ENCODE results near the gene CCDC57.

DNA sequence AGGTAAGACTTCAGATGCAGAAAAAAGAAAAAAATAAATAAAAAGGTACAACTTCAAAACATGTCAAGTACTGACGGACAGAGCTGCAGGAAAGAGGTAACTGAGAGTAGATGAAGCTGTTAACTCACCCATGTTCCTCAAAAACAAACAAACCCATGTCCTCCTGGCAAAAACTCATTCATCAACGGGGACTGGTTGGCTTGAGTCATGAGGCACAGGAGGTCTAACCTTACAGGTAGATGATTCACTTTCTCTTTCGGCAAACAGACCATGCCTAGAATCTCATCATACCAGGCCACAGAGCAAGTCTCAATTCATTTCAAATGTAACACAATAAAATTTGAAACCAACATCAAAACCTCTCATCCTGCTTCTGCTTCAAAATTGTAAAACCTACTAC is 102.3 kb downstream of the CCDC57 start:
- TF ChIP-seq RCOR1 (IDR thresholded peaks at IDR 0.05; ENCODE audit: borderline replicate concordance in 1 of 2, low read depth in 2 of 2, low read length in 2 of 2) (no peak), ZNF12 (CRISPR knock-in tag; IDR thresholded peaks at IDR 0.05) (no peak), TCF7L2 (IDR thresholded peaks at IDR 0.05; ENCODE audit: low read depth, low read length) (no peak), NR2C2 (CRISPR knock-in tag; IDR thresholded peaks at IDR 0.05) (no peak), NR2C2 (tag; IDR thresholded peaks at IDR 0.05) (no peak), DNMT1 (IDR thresholded peaks at IDR 0.05) (no peak), RFX1 (IDR thresholded peaks at IDR 0.05) (no peak)
- TF ChIP-seq, protein P1, sequence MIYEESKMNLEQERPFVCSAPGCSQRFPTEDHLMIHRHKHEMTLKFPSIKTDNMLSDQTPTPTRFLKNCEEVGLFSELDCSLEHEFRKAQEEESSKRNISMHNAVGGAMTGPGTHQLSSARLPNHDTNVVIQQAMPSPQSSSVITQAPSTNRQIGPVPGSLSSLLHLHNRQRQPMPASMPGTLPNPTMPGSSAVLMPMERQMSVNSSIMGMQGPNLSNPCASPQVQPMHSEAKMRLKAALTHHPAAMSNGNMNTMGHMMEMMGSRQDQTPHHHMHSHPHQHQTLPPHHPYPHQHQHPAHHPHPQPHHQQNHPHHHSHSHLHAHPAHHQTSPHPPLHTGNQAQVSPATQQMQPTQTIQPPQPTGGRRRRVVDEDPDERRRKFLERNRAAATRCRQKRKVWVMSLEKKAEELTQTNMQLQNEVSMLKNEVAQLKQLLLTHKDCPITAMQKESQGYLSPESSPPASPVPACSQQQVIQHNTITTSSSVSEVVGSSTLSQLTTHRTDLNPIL (CRISPR knock-in tag; IDR thresholded peaks at IDR 0.05): no peak
- TF ChIP-seq, protein P2, sequence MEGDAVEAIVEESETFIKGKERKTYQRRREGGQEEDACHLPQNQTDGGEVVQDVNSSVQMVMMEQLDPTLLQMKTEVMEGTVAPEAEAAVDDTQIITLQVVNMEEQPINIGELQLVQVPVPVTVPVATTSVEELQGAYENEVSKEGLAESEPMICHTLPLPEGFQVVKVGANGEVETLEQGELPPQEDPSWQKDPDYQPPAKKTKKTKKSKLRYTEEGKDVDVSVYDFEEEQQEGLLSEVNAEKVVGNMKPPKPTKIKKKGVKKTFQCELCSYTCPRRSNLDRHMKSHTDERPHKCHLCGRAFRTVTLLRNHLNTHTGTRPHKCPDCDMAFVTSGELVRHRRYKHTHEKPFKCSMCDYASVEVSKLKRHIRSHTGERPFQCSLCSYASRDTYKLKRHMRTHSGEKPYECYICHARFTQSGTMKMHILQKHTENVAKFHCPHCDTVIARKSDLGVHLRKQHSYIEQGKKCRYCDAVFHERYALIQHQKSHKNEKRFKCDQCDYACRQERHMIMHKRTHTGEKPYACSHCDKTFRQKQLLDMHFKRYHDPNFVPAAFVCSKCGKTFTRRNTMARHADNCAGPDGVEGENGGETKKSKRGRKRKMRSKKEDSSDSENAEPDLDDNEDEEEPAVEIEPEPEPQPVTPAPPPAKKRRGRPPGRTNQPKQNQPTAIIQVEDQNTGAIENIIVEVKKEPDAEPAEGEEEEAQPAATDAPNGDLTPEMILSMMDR (IDR thresholded peaks at IDR 0.05 in 2 of 3, conservative IDR thresholded peaks at IDR 0.05 in 1 of 3; ENCODE audit: insufficient read depth in 2 of 3, low read depth in 1 of 3, low read length in 3 of 3): no peak
- TF ChIP-seq, protein P3, sequence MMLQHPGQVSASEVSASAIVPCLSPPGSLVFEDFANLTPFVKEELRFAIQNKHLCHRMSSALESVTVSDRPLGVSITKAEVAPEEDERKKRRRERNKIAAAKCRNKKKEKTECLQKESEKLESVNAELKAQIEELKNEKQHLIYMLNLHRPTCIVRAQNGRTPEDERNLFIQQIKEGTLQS (IDR thresholded peaks at IDR 0.05): no peak
- TF ChIP-seq, protein P3 (CRISPR knock-in tag; conservative IDR thresholded peaks at IDR 0.05): no peak
- TF ChIP-seq, protein P4, sequence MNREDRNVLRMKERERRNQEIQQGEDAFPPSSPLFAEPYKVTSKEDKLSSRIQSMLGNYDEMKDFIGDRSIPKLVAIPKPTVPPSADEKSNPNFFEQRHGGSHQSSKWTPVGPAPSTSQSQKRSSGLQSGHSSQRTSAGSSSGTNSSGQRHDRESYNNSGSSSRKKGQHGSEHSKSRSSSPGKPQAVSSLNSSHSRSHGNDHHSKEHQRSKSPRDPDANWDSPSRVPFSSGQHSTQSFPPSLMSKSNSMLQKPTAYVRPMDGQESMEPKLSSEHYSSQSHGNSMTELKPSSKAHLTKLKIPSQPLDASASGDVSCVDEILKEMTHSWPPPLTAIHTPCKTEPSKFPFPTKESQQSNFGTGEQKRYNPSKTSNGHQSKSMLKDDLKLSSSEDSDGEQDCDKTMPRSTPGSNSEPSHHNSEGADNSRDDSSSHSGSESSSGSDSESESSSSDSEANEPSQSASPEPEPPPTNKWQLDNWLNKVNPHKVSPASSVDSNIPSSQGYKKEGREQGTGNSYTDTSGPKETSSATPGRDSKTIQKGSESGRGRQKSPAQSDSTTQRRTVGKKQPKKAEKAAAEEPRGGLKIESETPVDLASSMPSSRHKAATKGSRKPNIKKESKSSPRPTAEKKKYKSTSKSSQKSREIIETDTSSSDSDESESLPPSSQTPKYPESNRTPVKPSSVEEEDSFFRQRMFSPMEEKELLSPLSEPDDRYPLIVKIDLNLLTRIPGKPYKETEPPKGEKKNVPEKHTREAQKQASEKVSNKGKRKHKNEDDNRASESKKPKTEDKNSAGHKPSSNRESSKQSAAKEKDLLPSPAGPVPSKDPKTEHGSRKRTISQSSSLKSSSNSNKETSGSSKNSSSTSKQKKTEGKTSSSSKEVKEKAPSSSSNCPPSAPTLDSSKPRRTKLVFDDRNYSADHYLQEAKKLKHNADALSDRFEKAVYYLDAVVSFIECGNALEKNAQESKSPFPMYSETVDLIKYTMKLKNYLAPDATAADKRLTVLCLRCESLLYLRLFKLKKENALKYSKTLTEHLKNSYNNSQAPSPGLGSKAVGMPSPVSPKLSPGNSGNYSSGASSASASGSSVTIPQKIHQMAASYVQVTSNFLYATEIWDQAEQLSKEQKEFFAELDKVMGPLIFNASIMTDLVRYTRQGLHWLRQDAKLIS (CRISPR knock-in tag; IDR thresholded peaks at IDR 0.05): no peak
- TF ChIP-seq, protein P5, sequence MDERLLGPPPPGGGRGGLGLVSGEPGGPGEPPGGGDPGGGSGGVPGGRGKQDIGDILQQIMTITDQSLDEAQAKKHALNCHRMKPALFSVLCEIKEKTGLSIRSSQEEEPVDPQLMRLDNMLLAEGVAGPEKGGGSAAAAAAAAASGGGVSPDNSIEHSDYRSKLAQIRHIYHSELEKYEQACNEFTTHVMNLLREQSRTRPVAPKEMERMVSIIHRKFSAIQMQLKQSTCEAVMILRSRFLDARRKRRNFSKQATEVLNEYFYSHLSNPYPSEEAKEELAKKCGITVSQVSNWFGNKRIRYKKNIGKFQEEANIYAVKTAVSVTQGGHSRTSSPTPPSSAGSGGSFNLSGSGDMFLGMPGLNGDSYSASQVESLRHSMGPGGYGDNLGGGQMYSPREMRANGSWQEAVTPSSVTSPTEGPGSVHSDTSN (CRISPR knock-in tag; IDR thresholded peaks at IDR 0.05; ENCODE audit: low read depth): no peak
- TF ChIP-seq, protein P5 (tag; conservative IDR thresholded peaks at IDR 0.05; ENCODE audit: low read depth): no peak
- TF ChIP-seq, protein P6, sequence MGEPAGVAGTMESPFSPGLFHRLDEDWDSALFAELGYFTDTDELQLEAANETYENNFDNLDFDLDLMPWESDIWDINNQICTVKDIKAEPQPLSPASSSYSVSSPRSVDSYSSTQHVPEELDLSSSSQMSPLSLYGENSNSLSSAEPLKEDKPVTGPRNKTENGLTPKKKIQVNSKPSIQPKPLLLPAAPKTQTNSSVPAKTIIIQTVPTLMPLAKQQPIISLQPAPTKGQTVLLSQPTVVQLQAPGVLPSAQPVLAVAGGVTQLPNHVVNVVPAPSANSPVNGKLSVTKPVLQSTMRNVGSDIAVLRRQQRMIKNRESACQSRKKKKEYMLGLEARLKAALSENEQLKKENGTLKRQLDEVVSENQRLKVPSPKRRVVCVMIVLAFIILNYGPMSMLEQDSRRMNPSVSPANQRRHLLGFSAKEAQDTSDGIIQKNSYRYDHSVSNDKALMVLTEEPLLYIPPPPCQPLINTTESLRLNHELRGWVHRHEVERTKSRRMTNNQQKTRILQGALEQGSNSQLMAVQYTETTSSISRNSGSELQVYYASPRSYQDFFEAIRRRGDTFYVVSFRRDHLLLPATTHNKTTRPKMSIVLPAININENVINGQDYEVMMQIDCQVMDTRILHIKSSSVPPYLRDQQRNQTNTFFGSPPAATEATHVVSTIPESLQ (CRISPR knock-in tag; IDR thresholded peaks at IDR 0.05): no peak
